ENCODE results near the gene MTX1. TPM values are rescaled to one million over a fixed set of nuclear protein-coding genes. Genes with fewer than 3 reads are reported as not detected.

Gene MTX1
- total and polyA plus RNA-seq, 9 of the 15 experiments (the other 6 are each of a cell fraction or from before 2014, with no cell fraction given), result 29.1 to 98.4 (median 66.9) TPM

- TF ChIP-seq ZNF280A (IDR thresholded peaks at IDR 0.05; ENCODE audit: low read depth, partially characterized antibody), result no peak
- TF ChIP-seq SFPQ (IDR thresholded peaks at IDR 0.05; ENCODE audit: low read depth, low read length), result no peak
- no peak for TF ChIP-seq ZNF511 (CRISPR knock-in tag; IDR thresholded peaks at IDR 0.05)
- peak; percentile 14; the same call in 1 of the 2 replicates for TF ChIP-seq ZBTB2 (IDR thresholded peaks at IDR 0.05)
- no peak for TF ChIP-seq ZNF143 (CRISPR knock-in tag; IDR thresholded peaks at IDR 0.05)
- peak; percentile 46; the same call in 1 of the 2 replicates for TF ChIP-seq MYNN (IDR thresholded peaks at IDR 0.05)
- no peak for TF ChIP-seq MYNN (CRISPR knock-in tag; IDR thresholded peaks at IDR 0.05)
- TF ChIP-seq PRDM10 (IDR thresholded peaks at IDR 0.05; ENCODE audit: partially characterized antibody), result no peak
- TF ChIP-seq ZNF121 (CRISPR knock-in tag; conservative IDR thresholded peaks at IDR 0.05), result no peak
These were observed 42.3 kb downstream of the MTX1 start (continued) for GRCh38 chr1:155250633-155251449.

Data from K562 (cell line).